ENCODE data around the gene OSMR.

OSMR gene

GRCh38 chr5:38845526-38846378 lies at the start of gene OSMR (continued):
- TF ChIP-seq PRDM6 (tag by site-specific recombination; IDR thresholded peaks at IDR 0.05) (no peak), ZNF155 (tag by site-specific recombination; IDR thresholded peaks at IDR 0.05) (no peak), PBX3 (CRISPR knock-in tag; IDR thresholded peaks at IDR 0.05) (0 out of 2 replicates have a peak, but pooled peaks have one; percentile 56), ZBTB49 (tag by site-specific recombination; IDR thresholded peaks at IDR 0.05; ENCODE audit: low read depth) (no peak), FEZF1 (tag by site-specific recombination; IDR thresholded peaks at IDR 0.05) (no peak), ZNF747 (tag by site-specific recombination; IDR thresholded peaks at IDR 0.05) (no peak), ZNF585B (tag by site-specific recombination; IDR thresholded peaks at IDR 0.05) (no peak), SCRT1 (tag by site-specific recombination; IDR thresholded peaks at IDR 0.05; ENCODE audit: borderline replicate concordance) (no peak), YY1 (tag by site-specific recombination; IDR thresholded peaks at IDR 0.05) (no peak), ZNF433 (tag by site-specific recombination; IDR thresholded peaks at IDR 0.05; ENCODE audit: low read depth) (no peak), ZNF239 (tag by site-specific recombination; IDR thresholded peaks at IDR 0.05) (no peak), ZNF174 (tag by site-specific recombination; IDR thresholded peaks at IDR 0.05) (no peak), ZNF621 (tag by site-specific recombination; IDR thresholded peaks at IDR 0.05) (no peak), ZBTB20 (tag by site-specific recombination; IDR thresholded peaks at IDR 0.05) (peak; percentile 86; the same call in 1 of the 2 replicates), TCF7L2 (IDR thresholded peaks at IDR 0.05; ENCODE audit: borderline replicate concordance, low read depth, low read length) (no peak), ZBTB11 (tag by site-specific recombination; conservative IDR thresholded peaks at IDR 0.05; ENCODE audit: low read depth) (peak; percentile 88), ZNF664 (tag by site-specific recombination; IDR thresholded peaks at IDR 0.05) (no peak), ELK4 (IDR thresholded peaks at IDR 0.05; ENCODE audit: borderline replicate concordance, low read depth, low read length) (no peak), ZNF223 (tag by site-specific recombination; IDR thresholded peaks at IDR 0.05) (no peak), ZNF658 (tag by site-specific recombination; IDR thresholded peaks at IDR 0.05) (no peak), ZNF16 (tag by site-specific recombination; IDR thresholded peaks at IDR 0.05; ENCODE audit: low read depth) (no peak), ZNF24 (tag by site-specific recombination; IDR thresholded peaks at IDR 0.05) (peak; percentile 40; the same call in 1 of the 2 replicates), AEBP2 (tag by site-specific recombination; IDR thresholded peaks at IDR 0.05; ENCODE audit: borderline replicate concordance) (no peak), ZNF280D (tag by site-specific recombination; IDR thresholded peaks at IDR 0.05) (no peak)

Data from HEK293 (cell line).